Left ventricle myocardium inferior (tissue), 1 donor: ENCODE results near the gene C7orf57. TPM values are rescaled to one million over a fixed set of nuclear protein-coding genes. Genes with fewer than 3 reads are reported as not detected.
A peak's percentile ranks its signal among the peaks of the same experiment; 100 is the strongest.
"Not testable (repeated sequence)": the region's sequence is repeated elsewhere in the genome, so short reads cannot be mapped to it uniquely, and the experiment has no call there.

Experiments
- DNase-seq: peaks from one replicate; pipeline ENCODE4 v3.0.0-alpha.2; 2020
- H3K27ac ChIP-seq: fragments of 200-600 bp; replicated peaks from 2 replicates; pipeline ENCODE4 v1.8.0; 2021
- H3K27me3 ChIP-seq: fragments of 200-600 bp; 2 replicates; pipeline ENCODE4 v1.8.0; 2021; ENCODE audit warnings: low read depth
- H3K36me3 ChIP-seq: fragments of 200-600 bp; 2 replicates; pipeline ENCODE4 v1.8.0; 2021
- H3K4me1 ChIP-seq: fragments of 200-600 bp; 2 replicates; pipeline ENCODE4 v1.8.0; 2021
- H3K4me3 ChIP-seq: fragments of 200-600 bp; 2 replicates; pipeline ENCODE4 v1.8.0; 2021; ENCODE audit warnings: mild to moderate bottlenecking, moderate library complexity
- H3K9me3 ChIP-seq: fragments of 200-600 bp; replicated peaks from 2 replicates; pipeline ENCODE4 v1.8.0; 2021
- intact Hi-C: fragments of 100-400 bp; cut with micrococcal nuclease; formaldehyde crosslinking; loops from one replicate; pipeline ENCODE4 v1.11.0; 2022
- total RNA-seq: library from RNA; stranded (reverse); fragmentation: NEBNext Ultra II Directional; extraction: Animal tissue kit (Norgen Biotek cat#: 25700); gene quantifications from one replicate; pipeline ENCODE4 v1.2.1, GENCODE V29; 2021
- TF ChIP-seq, protein P1 (sequence below): fragments of 200-600 bp; IDR thresholded peaks from 2 replicates; pipeline ENCODE4 v1.8.0; 2021; ENCODE audit warnings: antibody characterized with exemption, mild to moderate bottlenecking, borderline replicate concordance
- donor health status: DM: no; HTN: yes; CAD: no; lungs with severe emphysema.

Gene C7orf57
- total RNA-seq, 1 donor from 2014 or later, result not detected

DNA sequence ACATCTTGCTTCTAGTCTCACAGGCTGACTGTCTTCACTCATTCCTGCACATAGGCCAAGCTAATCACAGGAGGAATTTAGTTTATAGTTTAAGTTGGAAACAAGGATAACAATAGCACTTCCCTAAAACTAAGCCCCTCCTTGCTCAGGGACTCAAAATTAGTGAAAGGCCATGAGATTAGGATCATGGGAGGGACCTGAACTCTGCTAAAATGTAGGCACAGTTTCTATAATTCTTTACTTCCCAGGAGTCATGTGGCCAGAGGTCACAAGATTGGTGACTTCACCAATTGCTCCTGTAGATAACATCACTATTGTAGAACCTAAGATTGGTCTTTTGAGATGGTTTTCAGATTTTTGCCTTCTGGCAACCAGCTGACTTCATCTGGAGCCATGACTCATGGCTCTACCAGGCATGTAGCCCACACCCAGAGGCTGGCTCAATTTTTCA is 38.9 kb downstream of the C7orf57 start:
- Histone ChIP-seq H3K27ac (no peak overlapping the region), H3K4me1 (no peaks in the 10 kb centered on the region), H3K27me3 (no peaks in the 10 kb centered on the region), H3K36me3 (no peaks in the 10 kb centered on the region), H3K9me3 (peaks cover 12% of the 10 kb centered on the region), H3K4me3 (no peak overlapping the region)
- no peak for DNase-seq
- intact Hi-C loops, result no loop called here
- TF ChIP-seq, protein P1, sequence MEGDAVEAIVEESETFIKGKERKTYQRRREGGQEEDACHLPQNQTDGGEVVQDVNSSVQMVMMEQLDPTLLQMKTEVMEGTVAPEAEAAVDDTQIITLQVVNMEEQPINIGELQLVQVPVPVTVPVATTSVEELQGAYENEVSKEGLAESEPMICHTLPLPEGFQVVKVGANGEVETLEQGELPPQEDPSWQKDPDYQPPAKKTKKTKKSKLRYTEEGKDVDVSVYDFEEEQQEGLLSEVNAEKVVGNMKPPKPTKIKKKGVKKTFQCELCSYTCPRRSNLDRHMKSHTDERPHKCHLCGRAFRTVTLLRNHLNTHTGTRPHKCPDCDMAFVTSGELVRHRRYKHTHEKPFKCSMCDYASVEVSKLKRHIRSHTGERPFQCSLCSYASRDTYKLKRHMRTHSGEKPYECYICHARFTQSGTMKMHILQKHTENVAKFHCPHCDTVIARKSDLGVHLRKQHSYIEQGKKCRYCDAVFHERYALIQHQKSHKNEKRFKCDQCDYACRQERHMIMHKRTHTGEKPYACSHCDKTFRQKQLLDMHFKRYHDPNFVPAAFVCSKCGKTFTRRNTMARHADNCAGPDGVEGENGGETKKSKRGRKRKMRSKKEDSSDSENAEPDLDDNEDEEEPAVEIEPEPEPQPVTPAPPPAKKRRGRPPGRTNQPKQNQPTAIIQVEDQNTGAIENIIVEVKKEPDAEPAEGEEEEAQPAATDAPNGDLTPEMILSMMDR, result no peak

DNA sequence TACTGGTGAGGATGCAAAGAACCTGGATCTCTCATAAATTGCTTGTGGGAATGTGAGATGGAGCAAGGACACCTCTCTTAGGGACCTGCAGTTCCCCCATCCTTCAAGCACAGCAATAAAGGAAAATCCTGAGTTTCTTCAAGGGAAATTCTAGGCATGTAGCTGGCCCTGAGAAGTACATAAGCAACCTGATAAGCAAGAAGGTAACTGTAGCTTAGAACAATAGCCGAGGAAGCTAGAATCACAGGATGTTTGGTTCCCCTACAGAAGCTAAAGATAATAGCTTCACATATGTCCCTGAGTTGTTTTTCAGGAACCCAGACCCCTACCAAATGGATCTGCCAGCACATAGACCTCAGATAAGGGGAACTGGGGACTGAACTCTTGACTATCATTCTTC is 42.1 kb downstream of the C7orf57 start:
- Histone ChIP-seq H3K27ac (no peak overlapping the region), H3K27me3 (no peaks in the 10 kb centered on the region), H3K4me3 (no peak overlapping the region), H3K4me1 (no peaks in the 10 kb centered on the region), H3K9me3 (peaks cover 1% of the 10 kb centered on the region), H3K36me3 (no peaks in the 10 kb centered on the region)
- no peak for DNase-seq
- intact Hi-C loops, result no loop called here
- TF ChIP-seq, protein P1, result no peak

DNA sequence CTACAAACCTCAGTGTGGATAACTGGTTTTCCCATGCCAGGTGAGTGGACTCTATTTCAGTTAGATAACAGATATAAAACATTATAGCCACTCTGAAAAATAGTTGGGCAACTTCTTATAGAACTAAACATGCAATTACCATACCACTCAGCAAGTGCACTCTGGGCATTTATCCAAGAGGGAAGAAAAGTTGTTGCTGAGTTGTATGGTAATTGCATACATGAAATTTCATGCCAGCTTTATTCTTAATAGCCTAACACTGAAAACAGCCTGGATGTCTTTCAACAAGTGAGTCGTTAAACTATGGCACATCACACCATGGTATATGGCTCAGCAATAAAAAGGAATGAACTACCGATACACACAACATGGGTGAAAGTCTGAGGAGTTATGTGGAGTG is 43.1 kb downstream of the C7orf57 start:
- no peak for DNase-seq
- no peak overlapping the region for H3K4me3 ChIP-seq
- no peaks in the 10 kb centered on the region for H3K9me3 ChIP-seq
- H3K36me3 ChIP-seq, result no peaks in the 10 kb centered on the region
- H3K27ac ChIP-seq, result no peak overlapping the region
- no peaks in the 10 kb centered on the region for H3K27me3 ChIP-seq
- peaks cover 7% of the 10 kb centered on the region for H3K4me1 ChIP-seq
- TF ChIP-seq, protein P1, result no peak
- intact Hi-C loops, result no loop called here

DNA sequence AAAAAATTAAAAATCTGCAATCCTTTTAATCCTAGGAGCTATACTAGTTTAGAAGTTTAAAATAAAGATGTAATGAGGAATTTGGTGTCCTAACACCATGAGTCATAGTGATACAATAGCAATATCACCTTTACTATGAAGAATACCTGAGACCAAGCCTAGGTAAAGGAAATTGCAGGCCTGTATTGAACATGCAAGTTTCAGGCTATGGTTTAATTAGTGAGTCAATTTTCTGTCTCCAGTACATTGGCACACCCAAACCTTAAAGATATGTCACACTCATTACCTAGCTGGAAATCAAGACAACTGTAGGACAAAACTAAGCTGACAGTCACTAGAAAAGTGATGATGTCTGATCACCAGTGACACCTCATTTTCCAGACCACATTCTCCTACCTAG is 47.0 kb downstream of the C7orf57 start:
- H3K27ac ChIP-seq, intact Hi-C loops, H3K4me3 ChIP-seq, H3K36me3 ChIP-seq, H3K27me3 ChIP-seq, DNase-seq, H3K9me3 ChIP-seq: not testable (repeated sequence)
- H3K4me1 ChIP-seq, result peaks cover 36% of the 10 kb centered on the region

DNA sequence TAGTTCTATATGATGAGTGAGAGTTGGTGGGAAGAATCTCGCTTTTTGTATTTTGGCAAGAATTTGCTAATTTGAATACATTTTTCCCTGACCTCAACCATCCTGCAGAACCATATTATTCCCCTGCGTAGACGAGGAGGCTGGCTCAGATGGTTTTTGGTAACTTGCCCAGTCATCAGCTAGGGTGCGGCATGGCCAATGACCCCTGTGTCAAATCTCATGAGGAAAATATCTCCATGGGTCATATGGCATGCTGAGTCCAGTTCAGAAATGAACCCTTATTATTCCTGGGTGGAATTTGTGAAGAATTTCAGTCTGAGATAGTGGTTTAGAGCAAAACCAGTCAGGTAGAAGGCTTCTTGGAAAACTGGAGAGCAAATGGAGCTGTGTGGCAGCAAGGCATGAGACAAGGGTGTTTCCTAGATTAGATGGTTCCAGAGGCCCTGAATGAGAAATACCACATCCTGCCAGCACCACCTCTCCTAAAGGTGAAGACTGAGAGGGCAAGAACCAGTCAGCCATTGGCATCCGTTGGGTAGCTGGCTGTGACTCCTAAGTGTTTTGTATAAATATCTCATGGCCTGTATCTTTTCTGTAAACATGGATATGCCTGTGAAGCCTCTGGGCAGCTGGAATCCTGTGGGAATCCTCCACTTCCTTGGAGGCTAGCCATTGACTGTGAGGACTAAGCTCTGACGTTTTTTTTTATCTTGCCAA is 47.9 kb downstream of the C7orf57 start:
- TF ChIP-seq, protein P1, result no peak
- intact Hi-C loops, result no loop called here

DNA sequence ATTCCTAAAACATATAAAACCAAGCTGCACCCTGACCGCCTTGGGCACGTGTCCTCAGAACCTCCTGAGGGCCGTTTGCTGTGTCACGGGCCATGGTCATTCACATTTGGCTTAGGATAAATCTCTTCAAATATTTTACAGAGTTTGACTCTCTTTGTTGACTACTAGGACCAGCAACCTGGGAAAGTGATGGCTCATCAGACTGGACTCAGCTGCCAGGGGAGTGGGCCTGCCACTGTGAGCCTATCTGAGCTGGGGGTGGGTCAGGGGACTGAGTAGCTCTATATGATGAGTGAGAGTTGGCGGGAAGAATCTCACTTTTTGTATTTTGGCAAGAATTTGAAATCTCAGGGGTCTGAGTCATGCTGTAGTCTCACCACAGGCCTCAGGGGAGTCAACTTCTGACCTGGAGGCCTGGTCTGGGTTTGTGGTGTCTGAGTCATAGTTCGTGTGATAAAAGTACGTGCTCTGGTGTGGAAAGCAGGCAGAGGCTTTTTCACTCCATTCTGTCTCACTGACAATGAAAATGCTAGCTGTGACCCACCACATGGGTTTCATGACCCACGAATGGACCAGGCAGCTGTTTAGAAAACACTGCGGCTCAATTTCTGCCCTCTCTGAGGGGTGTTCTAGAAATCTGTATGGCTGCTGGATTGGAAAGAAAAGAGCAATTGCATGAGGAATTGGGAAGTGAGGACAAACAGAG is 49.5 kb downstream of the C7orf57 start:
- Histone ChIP-seq H3K4me1 (peaks cover 59% of the 10 kb centered on the region), H3K27ac (peak overlapping the region; percentile 53), H3K4me3 (no peak overlapping the region), H3K27me3 (no peaks in the 10 kb centered on the region), H3K36me3 (no peaks in the 10 kb centered on the region), H3K9me3 (no peaks in the 10 kb centered on the region)
- TF ChIP-seq, protein P1, result no peak
- peak; percentile 54 for DNase-seq
- intact Hi-C loops, result no loop called here

More for the DNA sequence above, 47.9 kb downstream of the C7orf57 start:
- Histone ChIP-seq H3K27me3 (no peaks in the 10 kb centered on the region), H3K4me3 (no peak overlapping the region), H3K9me3 (no peaks in the 10 kb centered on the region), H3K36me3 (no peaks in the 10 kb centered on the region), H3K27ac (no peak overlapping the region), H3K4me1 (peaks cover 45% of the 10 kb centered on the region)
- no peak for DNase-seq
